Fibroblast of skin of back (primary cell): ENCODE measurements around the gene PAIP2. TPM values are rescaled to one million over a fixed set of nuclear protein-coding genes. Genes with fewer than 3 reads are reported as not detected.
A peak's percentile ranks its signal among the peaks of the same experiment; 100 is the strongest.
"Not testable (repeated sequence)": the region's sequence is repeated elsewhere in the genome, so short reads cannot be mapped to it uniquely, and the experiment has no call there.

Experiments used
- DNase-seq: peaks from one replicate; pipeline ENCODE4 v3.0.0-alpha.2; 2013
- polyA plus RNA-seq, 2 experiments: library from polyadenylated mRNA; unstranded; fragments of 120-200 nt; gene quantifications; one replicate each; pipeline ENCODE4 v1.2.1, GENCODE V29; 2013; ENCODE audit not compliant: insufficient read length in 2 of 2

Gene PAIP2
- polyA plus RNA-seq (2013, experiment 1 of 2; ENCODE audit: insufficient read length) = 65.5 TPM
- polyA plus RNA-seq (2013, experiment 2 of 2; ENCODE audit: insufficient read length) = 60.7 TPM

GRCh38 chr5:139341689-139342422 is at the start of gene PAIP2:
TSS of gene PAIP2 (plus strand) at chr5:139341854. CDS start at chr5:139363785, 21,931 bp downstream.
- DNase-seq = peak; percentile 98

- DNase-seq = no peak
Observed at GRCh38 chr5:139293202-139293506, 48.5 kb upstream of the PAIP2 start.

GRCh38 chr5:139293507-139294373 is 47.9 kb upstream of the PAIP2 start, which contains the start of gene MATR3:
TSS of gene MATR3 (plus strand) at chr5:139293740. CDS start at chr5:139307416, 13,676 bp downstream.
- peak; percentile 96 for DNase-seq

DNA sequence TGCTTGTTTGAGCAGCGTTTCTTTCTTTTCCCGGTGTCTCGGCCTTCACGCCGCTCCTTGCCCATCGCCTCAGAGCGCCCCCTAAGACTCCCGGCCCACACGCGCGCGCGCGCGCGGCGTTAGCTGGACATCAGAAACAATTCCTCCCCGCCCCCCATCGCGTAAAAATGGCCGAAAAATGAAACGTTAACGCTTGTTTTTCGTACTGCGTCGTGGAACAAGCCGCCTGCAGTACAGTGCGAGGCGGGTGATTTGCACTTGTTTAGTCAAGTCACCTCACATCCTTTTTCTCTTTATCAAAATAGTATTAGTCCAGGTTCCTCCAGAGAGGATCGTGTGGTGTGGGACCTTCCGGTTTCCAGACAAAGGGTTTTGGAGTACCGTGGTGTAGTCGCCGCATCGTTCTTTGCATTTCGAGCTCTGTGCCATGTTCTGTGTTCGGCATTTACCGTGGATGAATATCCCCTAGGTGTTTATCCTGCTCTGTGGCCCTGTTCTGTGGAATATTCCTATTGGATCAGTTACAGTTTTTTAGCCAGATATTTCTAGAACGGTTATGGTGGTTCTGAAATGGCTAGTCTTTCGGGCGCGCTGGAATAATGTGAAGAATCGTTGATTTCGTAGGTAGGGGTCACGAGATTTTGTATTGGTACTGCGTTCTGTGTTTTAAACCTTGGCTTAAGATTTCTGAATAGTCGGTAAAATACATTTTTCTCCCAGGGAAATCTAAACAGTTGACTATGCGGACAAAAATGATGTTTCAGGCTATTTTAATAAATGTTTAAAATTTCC is 47.1 kb upstream of the PAIP2 start:
- DNase-seq = peak; percentile 82

GRCh38 chr5:139295346-139296057 is 46.2 kb upstream of the PAIP2 start:
- DNase-seq = no peak

DNA sequence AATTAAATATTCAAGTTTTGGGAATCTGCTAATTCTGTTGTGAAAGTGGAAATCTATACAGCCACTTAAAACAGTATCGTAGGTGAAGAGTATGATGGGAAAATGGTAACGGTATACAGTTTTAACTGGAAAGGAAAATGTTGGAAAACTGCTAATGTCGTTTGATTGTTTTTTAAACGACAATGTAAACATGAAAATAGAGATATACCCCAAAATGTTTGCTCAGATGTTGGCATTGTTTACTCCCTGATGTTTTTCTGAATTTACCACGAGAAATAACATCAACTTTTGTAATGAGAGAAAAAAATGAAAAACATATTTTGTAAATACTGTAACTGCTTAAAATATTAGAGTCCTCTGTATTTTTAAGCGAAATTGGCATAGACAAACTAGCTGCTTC is 45.5 kb upstream of the PAIP2 start:
- no peak for DNase-seq

GRCh38 chr5:139296862-139297326 is 44.8 kb upstream of the PAIP2 start:
- no peak for DNase-seq

DNA sequence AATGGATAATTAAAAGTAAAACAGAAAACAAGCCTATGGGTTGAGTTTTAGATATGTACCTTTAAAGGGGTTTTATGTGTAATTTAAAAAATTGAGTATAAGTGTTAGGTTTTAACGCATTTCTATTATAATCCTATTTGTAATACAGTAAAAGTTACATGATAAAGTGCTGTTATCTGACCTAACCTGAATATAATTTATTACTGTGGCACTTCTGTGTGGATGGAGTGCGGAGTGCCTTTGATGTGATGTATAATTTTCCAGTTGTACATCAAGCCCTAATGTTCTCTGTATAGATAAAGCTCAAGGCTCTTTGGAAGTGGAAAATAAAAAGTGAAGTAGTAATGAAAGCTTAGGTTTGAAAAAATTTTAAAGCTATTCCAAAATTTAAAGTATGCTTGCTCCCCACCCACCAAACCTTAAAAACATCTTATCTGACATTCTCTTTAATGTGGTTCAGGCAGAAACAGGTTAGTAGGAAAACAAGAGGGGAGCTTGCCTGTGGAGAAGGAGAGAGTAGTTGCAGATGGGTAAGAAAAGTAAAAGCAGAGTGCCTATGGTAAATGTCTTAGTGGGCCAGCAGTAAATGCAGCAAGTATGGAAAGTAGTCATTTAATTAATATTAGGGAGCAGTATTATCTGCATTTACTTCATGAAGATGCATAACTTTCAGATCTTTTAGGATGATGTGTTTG is 44.1 kb upstream of the PAIP2 start:
- no peak for DNase-seq

GRCh38 chr5:139298242-139298641 is 43.4 kb upstream of the PAIP2 start:
- no peak for DNase-seq

- DNase-seq = no peak
Observed at GRCh38 chr5:139299486-139299885, 42.2 kb upstream of the PAIP2 start.

GRCh38 chr5:139301808-139302499 is 39.7 kb upstream of the PAIP2 start:
- DNase-seq = no peak

DNA sequence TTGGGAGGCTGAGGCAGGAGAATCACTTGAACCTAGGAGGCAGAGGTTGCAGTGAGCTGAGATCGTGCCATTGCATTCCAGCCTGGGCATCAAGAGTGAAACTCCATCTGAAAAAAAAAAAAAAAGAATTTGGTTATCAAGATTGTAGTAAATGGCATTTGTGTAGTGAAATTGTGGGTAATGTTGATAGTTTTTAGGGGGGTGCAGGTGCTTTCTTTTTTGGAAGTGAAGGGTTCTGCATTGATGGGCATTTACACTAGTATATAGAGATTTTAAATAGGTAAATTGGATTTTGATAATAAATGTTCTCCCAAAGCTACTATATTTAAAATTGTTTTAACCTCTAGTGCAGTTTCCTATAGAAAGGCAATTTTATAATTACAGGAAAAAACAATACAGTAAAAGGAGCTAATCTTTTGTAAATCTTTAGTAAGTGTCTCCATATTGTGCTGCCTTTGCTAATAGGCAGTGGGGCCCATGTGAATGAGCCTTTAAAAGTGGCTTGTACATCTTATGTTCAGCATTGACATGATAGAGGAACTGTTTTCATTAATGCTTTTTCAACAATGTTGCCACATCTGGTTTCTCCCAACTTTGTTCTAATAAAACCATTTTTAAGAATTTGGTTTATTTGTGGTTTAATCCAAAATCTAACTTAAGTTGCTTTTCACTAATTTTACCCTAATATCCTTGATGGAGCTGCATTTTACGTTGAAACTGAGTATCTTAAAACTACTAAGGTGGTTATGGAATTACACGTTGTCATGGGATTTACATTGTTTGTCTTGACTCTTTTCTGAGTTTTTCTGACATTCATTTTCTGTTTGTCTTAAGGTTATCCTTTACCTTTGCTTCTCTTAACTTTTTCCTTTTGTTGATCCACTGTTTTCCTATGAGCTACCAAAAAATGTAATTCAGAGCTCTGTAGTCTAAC is 37.0 kb upstream of the PAIP2 start:
- no peak for DNase-seq

GRCh38 chr5:139306197-139306596 is 35.5 kb upstream of the PAIP2 start:
- no peak for DNase-seq

- DNase-seq = no peak
Observed at GRCh38 chr5:139306628-139307379, 34.9 kb upstream of the PAIP2 start.

- DNase-seq = no peak
Observed at GRCh38 chr5:139308797-139309196, 32.9 kb upstream of the PAIP2 start.

GRCh38 chr5:139310715-139311186 is 30.9 kb upstream of the PAIP2 start:
- DNase-seq = not testable (repeated sequence)

DNA sequence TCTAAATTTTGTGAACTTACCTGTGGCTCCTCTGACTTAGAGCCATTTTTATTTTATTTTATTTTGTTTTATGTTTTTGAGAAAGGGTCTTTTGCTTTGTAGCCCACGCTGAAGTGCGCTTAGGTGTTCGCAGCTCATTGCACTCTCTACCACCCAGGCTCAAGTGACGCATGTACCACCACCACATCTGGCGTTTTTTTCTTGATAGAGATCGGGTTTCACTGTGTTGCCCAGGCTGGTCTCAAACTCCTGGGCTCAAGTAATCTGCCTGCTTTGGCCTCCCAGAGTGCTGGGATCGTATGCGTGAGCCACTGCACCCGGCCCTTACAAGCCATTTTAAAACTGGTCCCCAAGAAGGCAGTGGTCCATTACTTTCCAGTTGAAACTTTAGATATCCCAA is 29.6 kb upstream of the PAIP2 start:
- no peak for DNase-seq

DNA sequence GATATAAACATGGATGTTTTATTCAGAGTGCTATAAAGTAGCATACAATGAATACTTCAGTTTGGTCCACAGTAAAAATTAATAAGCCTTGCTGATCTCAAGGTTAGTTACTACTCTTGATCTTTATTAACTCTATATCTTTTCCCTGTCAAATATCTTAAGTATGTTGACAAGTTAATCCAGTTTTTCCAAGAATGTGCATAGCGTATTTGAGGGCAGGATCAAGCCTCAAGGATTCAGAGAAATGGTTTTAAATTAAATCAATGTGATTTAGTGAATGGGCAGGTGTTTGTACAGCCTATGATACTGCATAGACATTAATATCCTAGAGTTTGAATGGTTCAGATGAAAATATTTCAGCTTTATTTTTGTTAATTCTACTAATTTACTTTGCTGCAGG is 27.4 kb upstream of the PAIP2 start:
- no peak for DNase-seq
